WTC11 (cell line): ENCODE results near the gene R3HDM4. TPM values are rescaled to one million over a fixed set of nuclear protein-coding genes. Genes with fewer than 3 reads are reported as not detected.
A peak's percentile ranks its signal among the peaks of the same experiment; 100 is the strongest.

Source experiments
- ATAC-seq: fragments of 200-7000 bp; cut with Tn5 transposase; 2 replicates; pipeline ENCODE4 v1.10.0; 2021; ENCODE audit warnings: mild to moderate bottlenecking, moderate library complexity
- CTCF ChIA-PET: fragments of 300-600 bp; sonication (Branson Sonifier 250); formaldehyde crosslinking; loops from one replicate; lab custom pipeline; 2021; ENCODE audit warnings: antibody characterized with exemption; lab: Charles Lee
- POLR2A ChIA-PET: fragments of 350-600 bp; sonication (Branson Sonifier 250); formaldehyde crosslinking; loops from one replicate; lab custom pipeline; 2021; ENCODE audit warnings: antibody characterized with exemption; lab: Charles Lee
- DNase-seq: peaks from one replicate; pipeline ENCODE4 v3.0.0; 2021; ENCODE audit warnings: low spot score
- H3K27ac Mint-ChIP-seq: 2 replicates; pipeline ENCODE4 v1.8.0; 2021; ENCODE audit warnings: mixed read lengths
- H3K27me3 Mint-ChIP-seq: 2 replicates; pipeline ENCODE4 v1.8.0; 2021; ENCODE audit warnings: low read depth, mild to moderate bottlenecking, moderate library complexity, mixed read lengths
- H3K36me3 Mint-ChIP-seq: 2 replicates; pipeline ENCODE4 v1.8.0; 2021; ENCODE audit warnings: mixed read lengths
- H3K4me1 Mint-ChIP-seq: 2 replicates; pipeline ENCODE4 v1.8.0; 2022; ENCODE audit warnings: mixed read lengths
- H3K4me3 Mint-ChIP-seq: 2 replicates; pipeline ENCODE4 v1.8.0; 2021; ENCODE audit warnings: mild to moderate bottlenecking, moderate library complexity, mixed read lengths
- H3K9me3 Mint-ChIP-seq: 2 replicates; pipeline ENCODE4 v1.8.0; 2021; ENCODE audit warnings: mixed read lengths
- AFF4 ChIP-seq: sonication (generic); formaldehyde crosslinking; IDR thresholded peaks from 2 replicates; pipeline ENCODE4 v1.8.1; 2023; ENCODE audit warnings: mild to moderate bottlenecking, missing genetic modification reagents, borderline replicate concordance
- CTCF ChIP-seq: fragments of 200-600 bp; IDR thresholded peaks from 2 replicates; pipeline ENCODE4 v1.8.0; 2022; ENCODE audit warnings: antibody characterized with exemption
- EMX1 ChIP-seq: fragments of 250-450 bp; sonication (Bioruptor Pico); IDR thresholded peaks from 2 replicates; pipeline ENCODE4 v1.8.0; 2021; ENCODE audit warnings: mild to moderate bottlenecking
- ERG ChIP-seq: fragments of 250-450 bp; sonication (Bioruptor Pico); IDR thresholded peaks from 2 replicates; pipeline ENCODE4 v1.8.0; 2021; ENCODE audit warnings: mild to moderate bottlenecking
- GABPB1 ChIP-seq: sonication (generic); formaldehyde crosslinking; IDR thresholded peaks from 2 replicates; pipeline ENCODE4 v1.8.1; 2023; ENCODE audit warnings: mild to moderate bottlenecking, missing genetic modification reagents
- IRF2 ChIP-seq: sonication (generic); formaldehyde crosslinking; IDR thresholded peaks from 2 replicates; pipeline ENCODE4 v1.8.0; 2022; ENCODE audit warnings: low read depth, missing genetic modification reagents, borderline replicate concordance
- JUN ChIP-seq: sonication (generic); formaldehyde crosslinking; IDR thresholded peaks from 2 replicates; pipeline ENCODE4 v1.8.0; 2023; ENCODE audit warnings: mild to moderate bottlenecking, missing genetic modification reagents
- MXD4 ChIP-seq: fragments of 250-450 bp; sonication (Bioruptor Pico); IDR thresholded peaks from 2 replicates; pipeline ENCODE4 v1.8.0; 2021; ENCODE audit warnings: mild to moderate bottlenecking, moderate library complexity, borderline replicate concordance
- NR3C1 ChIP-seq: sonication (generic); formaldehyde crosslinking; conservative IDR thresholded peaks from 2 replicates; pipeline ENCODE4 v1.8.1; 2023; ENCODE audit warnings: low read depth, mild to moderate bottlenecking, missing genetic modification reagents
- RELA ChIP-seq: sonication (generic); formaldehyde crosslinking; IDR thresholded peaks from 2 replicates; pipeline ENCODE4 v1.8.1; 2022; ENCODE audit warnings: missing genetic modification reagents, mild to moderate bottlenecking, borderline replicate concordance
- SMAD3 ChIP-seq: sonication (generic); formaldehyde crosslinking; IDR thresholded peaks from 2 replicates; pipeline ENCODE4 v1.8.0; 2022; ENCODE audit warnings: missing genetic modification reagents, mild to moderate bottlenecking, borderline replicate concordance
- SP1 ChIP-seq: sonication (generic); formaldehyde crosslinking; conservative IDR thresholded peaks from 2 replicates; pipeline ENCODE4 v1.8.1; 2022; ENCODE audit warnings: missing genetic modification reagents
- STAT6 ChIP-seq: sonication (generic); formaldehyde crosslinking; conservative IDR thresholded peaks from 2 replicates; pipeline ENCODE4 v1.8.1; 2023; ENCODE audit warnings: mild to moderate bottlenecking, low read depth, missing genetic modification reagents, moderate library complexity
- USF2 ChIP-seq: sonication (generic); formaldehyde crosslinking; IDR thresholded peaks from 2 replicates; pipeline ENCODE4 v1.8.1; 2023; ENCODE audit warnings: mild to moderate bottlenecking, missing genetic modification reagents, moderate library complexity
- ZNF317 ChIP-seq: sonication (generic); formaldehyde crosslinking; IDR thresholded peaks from 2 replicates; pipeline ENCODE4 v1.8.1; 2023; ENCODE audit warnings: low read depth, mild to moderate bottlenecking, moderate library complexity, missing genetic modification reagents, borderline replicate concordance
- total RNA-seq: library from RNA; stranded (reverse); gene quantifications from 3 replicates; pipeline ENCODE4 v1.2.3, GENCODE V29; 2021
- TF ChIP-seq, protein P1 (sequence below): sonication (generic); formaldehyde crosslinking; IDR thresholded peaks from 2 replicates; pipeline ENCODE4 v1.8.0; 2023; ENCODE audit warnings: missing genetic modification reagents
- TF ChIP-seq, protein P2 (sequence below): sonication (generic); formaldehyde crosslinking; IDR thresholded peaks from 2 replicates; pipeline ENCODE4 v1.8.0; 2022; ENCODE audit warnings: mild to moderate bottlenecking, missing genetic modification reagents

R3HDM4 gene
- total RNA-seq, 1 experiment from 2014 or later, result 99.5 TPM

DNA sequence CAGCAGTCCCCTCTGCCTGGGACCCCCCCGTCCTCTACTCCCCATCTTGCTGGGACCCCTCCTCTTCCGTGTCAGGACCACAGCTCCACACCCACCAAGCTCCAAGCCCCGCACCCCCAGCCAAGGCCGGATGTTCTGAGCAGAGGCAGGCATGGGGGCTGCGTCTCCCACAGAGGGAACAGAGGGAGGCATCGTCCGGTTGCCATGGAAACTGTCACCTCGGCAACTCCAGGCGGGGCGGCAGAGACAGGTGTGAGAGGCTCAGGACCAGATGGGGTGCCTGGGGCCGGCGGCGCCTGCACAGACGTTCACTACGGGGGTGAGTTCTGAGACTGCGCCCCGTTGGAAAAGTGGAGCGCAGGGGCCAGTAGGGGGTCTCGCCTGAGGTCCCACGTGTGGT, 14.4 kb downstream of the R3HDM4 start (continued):
- no peak for TF ChIP-seq CTCF
- TF ChIP-seq EMX1 (CRISPR knock-in tag), result no peak
- no peak for TF ChIP-seq AFF4 (CRISPR knock-in tag)
- TF ChIP-seq, protein P1, sequence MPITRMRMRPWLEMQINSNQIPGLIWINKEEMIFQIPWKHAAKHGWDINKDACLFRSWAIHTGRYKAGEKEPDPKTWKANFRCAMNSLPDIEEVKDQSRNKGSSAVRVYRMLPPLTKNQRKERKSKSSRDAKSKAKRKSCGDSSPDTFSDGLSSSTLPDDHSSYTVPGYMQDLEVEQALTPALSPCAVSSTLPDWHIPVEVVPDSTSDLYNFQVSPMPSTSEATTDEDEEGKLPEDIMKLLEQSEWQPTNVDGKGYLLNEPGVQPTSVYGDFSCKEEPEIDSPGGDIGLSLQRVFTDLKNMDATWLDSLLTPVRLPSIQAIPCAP (CRISPR knock-in tag), result no peak
- TF ChIP-seq IRF2 (CRISPR knock-in tag), result no peak
- TF ChIP-seq GABPB1 (CRISPR knock-in tag), result no peak
- no peak for TF ChIP-seq MXD4
- no peak for TF ChIP-seq ZNF317 (CRISPR knock-in tag)

DNA sequence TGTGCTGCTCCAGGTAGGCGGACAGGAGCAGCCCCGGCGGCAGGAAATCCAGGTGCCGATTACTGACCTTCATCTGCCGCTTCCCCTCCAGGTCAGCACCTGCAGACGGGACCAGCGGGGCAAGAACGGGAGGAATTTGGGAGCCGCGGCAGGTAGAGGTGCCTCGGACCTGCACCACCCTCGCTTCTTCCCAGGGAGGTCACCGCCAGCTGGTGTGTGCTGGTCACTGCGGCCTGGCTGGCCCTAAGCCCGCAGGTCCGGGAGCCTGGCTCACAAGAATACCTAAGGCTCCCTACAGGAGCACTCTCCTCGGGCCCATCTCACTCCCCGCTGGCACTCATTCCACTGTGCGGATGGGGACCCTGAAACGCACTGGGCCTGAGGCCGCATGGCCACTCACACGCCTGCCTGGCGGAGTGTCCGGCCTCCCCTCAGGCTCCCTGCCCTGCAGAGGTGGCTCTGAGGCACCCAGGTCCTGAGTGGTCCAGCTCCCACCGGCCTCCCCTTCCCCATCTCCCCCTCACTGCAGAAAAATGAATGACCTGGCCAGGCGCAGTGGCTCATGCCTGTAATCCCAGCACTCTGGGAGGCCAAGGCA, 15.5 kb downstream of the R3HDM4 start:
- Mint-ChIP-seq H3K4me1 (no peaks in the 10 kb centered on the region; the same call in 1 of the 2 replicates), H3K9me3 (no peaks in the 10 kb centered on the region), H3K36me3 (0 out of 2 replicates have a peak, but pooled peaks cover 3% of the 10 kb centered on the region), H3K4me3 (no peak overlapping the region), H3K27ac (no peak overlapping the region), H3K27me3 (peaks cover 3% of the 10 kb centered on the region; the same call in 1 of the 2 replicates)
- ATAC-seq (peak; percentile 20), DNase-seq (peak; percentile 66)
- ChIA-PET POLR2A (no interaction called here), CTCF (interaction anchor here (1.2 to 1.4 kb wide), 2 partner anchors 20 to 25 kb away, joined by 3 to 7 read pairs; no protein-coding TSS in a partner anchor)
- TF ChIP-seq SMAD3, result no peak
- peak; percentile 23; the same call in 1 of the 2 replicates for TF ChIP-seq CTCF
- TF ChIP-seq ERG, result no peak
- TF ChIP-seq, all 79 proteins: peak for 1

GRCh38 chr19:896999-897398, 16.0 kb downstream of the R3HDM4 start:
- no peak for ATAC-seq
- 0 out of 2 replicates have a peak, but pooled peaks cover 3% of the 10 kb centered on the region for H3K36me3 Mint-ChIP-seq
- DNase-seq, result no peak
- ChIA-PET POLR2A (no interaction called here), CTCF (interaction anchor here (1.2 to 1.4 kb wide), 2 partner anchors 19 to 25 kb away, joined by 3 to 7 read pairs; no protein-coding TSS in a partner anchor)
- H3K4me3 Mint-ChIP-seq, result no peak overlapping the region
- H3K9me3 Mint-ChIP-seq, result no peaks in the 10 kb centered on the region
- H3K27ac Mint-ChIP-seq, result no peak overlapping the region
- H3K27me3 Mint-ChIP-seq, result peaks cover 3% of the 10 kb centered on the region; the same call in 1 of the 2 replicates
- H3K4me1 Mint-ChIP-seq, result no peaks in the 10 kb centered on the region; the same call in 1 of the 2 replicates
- no peak for TF ChIP-seq SP1
- no peak for TF ChIP-seq JUN (CRISPR knock-in tag)
- TF ChIP-seq STAT6 (CRISPR knock-in tag), result no peak
- no peak for TF ChIP-seq NR3C1
- no peak for TF ChIP-seq USF2 (CRISPR knock-in tag)
- TF ChIP-seq, protein P2, sequence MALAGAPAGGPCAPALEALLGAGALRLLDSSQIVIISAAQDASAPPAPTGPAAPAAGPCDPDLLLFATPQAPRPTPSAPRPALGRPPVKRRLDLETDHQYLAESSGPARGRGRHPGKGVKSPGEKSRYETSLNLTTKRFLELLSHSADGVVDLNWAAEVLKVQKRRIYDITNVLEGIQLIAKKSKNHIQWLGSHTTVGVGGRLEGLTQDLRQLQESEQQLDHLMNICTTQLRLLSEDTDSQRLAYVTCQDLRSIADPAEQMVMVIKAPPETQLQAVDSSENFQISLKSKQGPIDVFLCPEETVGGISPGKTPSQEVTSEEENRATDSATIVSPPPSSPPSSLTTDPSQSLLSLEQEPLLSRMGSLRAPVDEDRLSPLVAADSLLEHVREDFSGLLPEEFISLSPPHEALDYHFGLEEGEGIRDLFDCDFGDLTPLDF, result no peak
- TF ChIP-seq RELA (CRISPR knock-in tag), result no peak
